Adrenal gland (tissue), 5 donors: Measurements from ENCODE around the gene TROAP.

Experiments used
- CTCF ChIP-seq, 6 experiments: fragments of 450-650 bp in 4 of 6; fragments of 200-600 bp in 2 of 6; sonication (generic) in 1 of 6; IDR thresholded peaks; 1 replicate in 5 of 6; 2 replicates in 1 of 6; pipeline versions ENCODE4 v1.5.1 to v1.8.0; 2016 to 2021; ENCODE audit warnings: antibody characterized with exemption in 6 of 6, mild to moderate bottlenecking in 2 of 6, moderate library complexity in 1 of 6
- POLR2A ChIP-seq, 2 donors: fragments of 450-650 bp; IDR thresholded peaks; one replicate each; pipeline ENCODE4 v1.6.1; 2017; ENCODE audit warnings: antibody characterized with exemption in 2 of 2, mild to moderate bottlenecking in 2 of 2, moderate library complexity in 1 of 2
- donor health status: DM: no; HTN: no; CAD: no.

GRCh38 chr12:49368240-49368600 is 45.2 kb downstream of the TROAP start:
- TF ChIP-seq CTCF (IDR thresholded peaks at IDR 0.05) (no peak), POLR2A (IDR thresholded peaks at IDR 0.05) (no peak)
